Parathyroid adenoma (tissue), 2 donors: Measurements from ENCODE around the gene MARCHF2.

Experiments used
- H2AFZ ChIP-seq: fragments of 300-600 bp; sonication (generic); one replicate; pipeline ENCODE4 v1.7.0; 2017; ENCODE audit warnings: antibody characterized with exemption, mild to moderate bottlenecking
- H3K27ac ChIP-seq: fragments of 300-600 bp; sonication (generic); one replicate; pipeline ENCODE4 v1.7.0; 2017
- H3K27me3 ChIP-seq: fragments of 300-600 bp; sonication (generic); one replicate; pipeline ENCODE4 v1.7.0; 2017; ENCODE audit warnings: low read length; ENCODE audit not compliant: control insufficient read depth, insufficient read depth
- H3K36me3 ChIP-seq: fragments of 300-600 bp; sonication (generic); one replicate; pipeline ENCODE4 v1.7.0; 2017; ENCODE audit warnings: low read length; ENCODE audit not compliant: control insufficient read depth, insufficient read depth
- H3K4me1 ChIP-seq: fragments of 300-600 bp; sonication (generic); one replicate; pipeline ENCODE4 v1.7.0; 2017; ENCODE audit warnings: control low read depth
- H3K4me2 ChIP-seq: fragments of 300-600 bp; sonication (generic); one replicate; pipeline ENCODE4 v1.7.0; 2017; ENCODE audit warnings: low read length
- H3K4me3 ChIP-seq: fragments of 300-600 bp; sonication (generic); one replicate; pipeline ENCODE4 v1.7.0; 2017; ENCODE audit warnings: low read depth, low read length
- H3K79me2 ChIP-seq: fragments of 300-600 bp; sonication (generic); one replicate; pipeline ENCODE4 v1.7.0; 2017; ENCODE audit warnings: control low read depth
- H3K9ac ChIP-seq: fragments of 300-600 bp; sonication (generic); one replicate; pipeline ENCODE4 v1.7.0; 2017; ENCODE audit warnings: mild to moderate bottlenecking
- H3K9me3 ChIP-seq: fragments of 300-600 bp; sonication (generic); one replicate; pipeline ENCODE4 v1.7.0; 2017; ENCODE audit warnings: low read length; ENCODE audit not compliant: control insufficient read depth
- CTCF ChIP-seq: fragments of 300-600 bp; sonication (generic); IDR thresholded peaks from one replicate; pipeline ENCODE4 v1.7.0; 2017; ENCODE audit warnings: antibody characterized with exemption, mild to moderate bottlenecking
- donor health status: primary hyperparathyroidism.

MARCHF2 gene

DNA sequence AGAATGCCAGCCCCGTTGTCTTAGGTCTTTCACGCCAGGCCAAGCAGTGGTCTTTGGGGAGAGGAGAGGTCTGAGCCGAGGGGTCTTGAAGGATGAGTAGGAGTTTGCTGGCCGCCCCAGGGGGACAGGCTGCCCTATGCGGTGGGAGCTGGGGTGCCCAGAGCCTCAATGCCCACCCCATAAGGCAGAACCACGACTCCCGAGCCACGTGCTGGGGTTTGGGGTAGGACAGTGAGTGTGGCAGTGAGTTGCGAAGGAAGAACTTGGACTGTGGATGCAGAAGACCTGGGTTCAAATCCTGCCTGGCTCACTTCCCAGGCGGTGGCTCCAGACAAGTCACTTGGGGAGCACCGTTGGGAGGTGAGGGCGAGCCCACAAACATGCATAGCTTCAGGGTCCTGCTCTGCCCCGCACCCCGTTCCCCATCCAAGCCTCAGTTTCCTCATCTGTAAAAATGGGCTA lies 17.5 kb upstream of the MARCHF2 start:
- Histone ChIP-seq H3K4me1 (peaks cover 37% of the 10 kb centered on the region), H3K27ac (peak overlapping the region; percentile 19), H3K79me2 (peaks cover 44% of the 10 kb centered on the region), H3K36me3 (no peaks in the 10 kb centered on the region), H3K9ac (no peak overlapping the region), H2AFZ (no peak overlapping the region), H3K4me2 (no peak overlapping the region), H3K27me3 (no peaks in the 10 kb centered on the region), H3K9me3 (no peaks in the 10 kb centered on the region), H3K4me3 (no peak overlapping the region)
- no peak for TF ChIP-seq CTCF

GRCh38 chr19:8396185-8396562 lies 16.9 kb upstream of the MARCHF2 start:
- no peak overlapping the region for H2AFZ ChIP-seq
- H3K36me3 ChIP-seq: no peaks in the 10 kb centered on the region
- no peaks in the 10 kb centered on the region for H3K27me3 ChIP-seq
- H3K4me1 ChIP-seq: peaks cover 33% of the 10 kb centered on the region
- peak overlapping the region; percentile 16 for H3K27ac ChIP-seq
- no peak overlapping the region for H3K4me2 ChIP-seq
- peaks cover 42% of the 10 kb centered on the region for H3K79me2 ChIP-seq
- H3K9me3 ChIP-seq: no peaks in the 10 kb centered on the region
- no peak for TF ChIP-seq CTCF
- H3K4me3 ChIP-seq: no peak overlapping the region
- H3K9ac ChIP-seq: no peak overlapping the region

DNA sequence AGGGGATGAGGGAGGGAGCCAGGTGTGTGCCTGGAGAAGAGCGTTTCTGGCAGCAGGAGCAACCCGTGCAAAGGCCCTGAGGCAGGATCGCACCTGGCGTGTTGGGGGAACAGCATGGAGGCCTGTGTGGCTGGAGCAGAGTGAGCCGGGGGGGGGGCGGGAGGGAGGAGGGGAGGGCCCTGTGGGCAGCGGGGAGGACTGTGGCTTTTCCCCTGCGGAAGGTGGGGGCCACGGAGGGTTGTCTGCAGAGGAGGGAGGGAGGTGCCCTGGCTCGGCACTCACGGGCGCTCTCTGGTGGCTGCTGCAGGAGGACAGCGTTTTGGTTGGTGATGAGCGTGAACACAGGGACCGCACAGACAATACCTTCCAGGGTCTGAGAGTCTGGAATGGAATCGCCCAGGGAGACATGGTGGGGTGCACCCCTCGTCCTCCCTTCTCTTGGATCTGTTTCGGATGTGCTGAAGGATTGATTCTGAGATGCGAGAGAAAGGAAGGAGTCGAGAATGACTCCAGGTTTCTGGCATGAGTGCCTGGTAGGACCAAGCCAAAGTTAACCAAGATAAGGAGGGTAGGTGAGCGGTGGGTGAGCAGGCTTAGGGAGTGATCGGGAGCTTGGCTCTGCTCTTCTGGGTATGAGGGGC lies 16.4 kb upstream of the MARCHF2 start:
- TF ChIP-seq CTCF: peak; percentile 66
- Histone ChIP-seq H3K9me3 (no peaks in the 10 kb centered on the region), H2AFZ (no peak overlapping the region), H3K4me3 (no peak overlapping the region), H3K79me2 (peaks cover 38% of the 10 kb centered on the region), H3K4me1 (peaks cover 28% of the 10 kb centered on the region), H3K4me2 (no peak overlapping the region), H3K9ac (no peak overlapping the region), H3K27me3 (no peaks in the 10 kb centered on the region), H3K27ac (peak overlapping the region; percentile 90), H3K36me3 (no peaks in the 10 kb centered on the region)

DNA sequence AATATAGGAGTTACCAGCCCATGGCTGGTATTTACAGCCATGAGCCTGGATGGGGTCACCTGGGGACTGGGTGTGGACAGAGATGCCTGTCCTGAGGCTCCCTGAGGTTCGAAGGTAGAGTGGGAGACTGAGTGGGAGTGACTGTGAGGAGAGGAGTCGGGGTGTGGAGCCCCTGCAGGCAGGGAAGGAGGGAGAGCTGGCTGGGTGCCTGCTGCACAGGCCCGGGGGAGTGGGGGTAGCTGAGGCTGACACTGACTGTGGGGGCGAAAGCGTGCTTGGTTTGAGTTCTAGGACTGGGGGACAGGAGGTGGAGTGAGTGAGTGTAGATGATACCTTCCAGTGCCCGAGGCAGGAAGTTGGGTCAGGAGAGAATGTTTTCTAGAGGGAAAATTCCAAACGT lies 15.8 kb upstream of the MARCHF2 start:
- peaks cover 36% of the 10 kb centered on the region for H3K79me2 ChIP-seq
- H3K4me1 ChIP-seq: peaks cover 27% of the 10 kb centered on the region
- H3K9me3 ChIP-seq: no peaks in the 10 kb centered on the region
- no peaks in the 10 kb centered on the region for H3K27me3 ChIP-seq
- no peak overlapping the region for H2AFZ ChIP-seq
- no peaks in the 10 kb centered on the region for H3K36me3 ChIP-seq
- no peak overlapping the region for H3K9ac ChIP-seq
- no peak for TF ChIP-seq CTCF
- H3K4me2 ChIP-seq: no peak overlapping the region
- no peak overlapping the region for H3K4me3 ChIP-seq
- H3K27ac ChIP-seq: peak overlapping the region; percentile 90

- Histone ChIP-seq H3K9ac (no peak overlapping the region), H3K27ac (peak overlapping the region; percentile 90), H3K9me3 (no peaks in the 10 kb centered on the region), H3K4me1 (peaks cover 27% of the 10 kb centered on the region), H3K4me3 (no peak overlapping the region), H3K36me3 (no peaks in the 10 kb centered on the region), H2AFZ (no peak overlapping the region), H3K79me2 (peaks cover 36% of the 10 kb centered on the region), H3K27me3 (no peaks in the 10 kb centered on the region), H3K4me2 (no peak overlapping the region)
- no peak for TF ChIP-seq CTCF
Measured at GRCh38 chr19:8397746-8398310, 15.3 kb upstream of the MARCHF2 start.
